DOHH2 (cell line): ENCODE data around the gene KATNBL1.

Experiments
- H3F3A ChIP-seq: fragments of 200-600 bp; sonication (generic), shearing (Covaris generic); 2 replicates; pipeline ENCODE4 v1.6.0; 2016; ENCODE audit warnings: antibody characterized with exemption, mild to moderate bottlenecking; ENCODE audit not compliant: control insufficient read depth, insufficient read depth
- H3K27ac ChIP-seq: fragments of 200-600 bp; sonication (generic); 2 replicates; pipeline ENCODE4 v1.5.1; 2014; ENCODE audit warnings: low read depth, mild to moderate bottlenecking, low read length, moderate library complexity
- H3K27me3 ChIP-seq: fragments of 200-600 bp; sonication (generic); 2 replicates; pipeline ENCODE4 v1.6.1; 2014; ENCODE audit warnings: mild to moderate bottlenecking, low read length, mixed read lengths; ENCODE audit not compliant: control insufficient read depth
- H3K36me3 ChIP-seq: fragments of 200-600 bp; sonication (generic); 2 replicates; pipeline ENCODE4 v1.6.1; 2014; ENCODE audit warnings: mild to moderate bottlenecking, low read length, moderate library complexity, mixed read lengths; ENCODE audit not compliant: control insufficient read depth
- H3K4me1 ChIP-seq: fragments of 200-600 bp; sonication (generic); 2 replicates; pipeline ENCODE4 v1.6.1; 2014; ENCODE audit warnings: mild to moderate bottlenecking, low read length, mixed read lengths; ENCODE audit not compliant: control insufficient read depth
- H3K4me2 ChIP-seq: fragments of 200-600 bp; sonication (generic); 2 replicates; pipeline ENCODE4 v1.6.0; 2014; ENCODE audit warnings: mild to moderate bottlenecking, low read length, moderate library complexity
- H3K4me3 ChIP-seq: fragments of 200-600 bp; sonication (generic); 2 replicates; pipeline ENCODE4 v1.5.1; 2014; ENCODE audit warnings: mild to moderate bottlenecking, low read length, mixed read lengths
- H3K79me2 ChIP-seq: fragments of 200-600 bp; sonication (generic); 2 replicates; pipeline ENCODE4 v1.6.1; 2014; ENCODE audit warnings: mild to moderate bottlenecking, low read length, mixed read lengths; ENCODE audit not compliant: control insufficient read depth
- H3K9me2 ChIP-seq: fragments of 200-600 bp; sonication (generic); replicated peaks from 2 replicates; pipeline ENCODE4 v1.6.1; 2014; ENCODE audit warnings: mild to moderate bottlenecking, low read length, mixed read lengths; ENCODE audit not compliant: control insufficient read depth
- H3K9me3 ChIP-seq: fragments of 200-600 bp; sonication (generic); 2 replicates; pipeline ENCODE4 v1.6.1; 2014; ENCODE audit warnings: antibody characterized with exemption, low read length, mixed read lengths; ENCODE audit not compliant: control insufficient read depth, insufficient read depth
- H4K20me1 ChIP-seq: fragments of 200-600 bp; sonication (generic); 2 replicates; pipeline ENCODE4 v1.6.0; 2014; ENCODE audit warnings: low read depth, mild to moderate bottlenecking, antibody characterized with exemption, low read length, moderate library complexity; ENCODE audit not compliant: control insufficient read depth, insufficient read depth
- EZH2phosphoT487 ChIP-seq: fragments of 200-600 bp; sonication (generic); IDR thresholded peaks from 2 replicates; pipeline ENCODE4 v1.6.1; 2017; ENCODE audit warnings: borderline replicate concordance, mild to moderate bottlenecking, antibody characterized with exemption, low read length, moderate library complexity, mixed read lengths
- TF ChIP-seq, protein P1 (sequence below): fragments of 200-600 bp; sonication (generic); IDR thresholded peaks from one replicate; pipeline ENCODE4 v1.5.1; 2014; ENCODE audit warnings: antibody characterized with exemption, mild to moderate bottlenecking, low read depth, low read length; ENCODE audit not compliant: poor library complexity, severe bottlenecking

The KATNBL1 gene

GRCh38 chr15:34111488-34111887, 98.4 kb downstream of the KATNBL1 start:
- H3K4me2 ChIP-seq = no peak overlapping the region
- H3K36me3 ChIP-seq = no peaks in the 10 kb centered on the region
- no peaks in the 10 kb centered on the region for H3K9me2 ChIP-seq
- H3K4me3 ChIP-seq = no peak overlapping the region
- H3K27me3 ChIP-seq = no peaks in the 10 kb centered on the region
- TF ChIP-seq EZH2phosphoT487 = no peak
- TF ChIP-seq, protein P1, sequence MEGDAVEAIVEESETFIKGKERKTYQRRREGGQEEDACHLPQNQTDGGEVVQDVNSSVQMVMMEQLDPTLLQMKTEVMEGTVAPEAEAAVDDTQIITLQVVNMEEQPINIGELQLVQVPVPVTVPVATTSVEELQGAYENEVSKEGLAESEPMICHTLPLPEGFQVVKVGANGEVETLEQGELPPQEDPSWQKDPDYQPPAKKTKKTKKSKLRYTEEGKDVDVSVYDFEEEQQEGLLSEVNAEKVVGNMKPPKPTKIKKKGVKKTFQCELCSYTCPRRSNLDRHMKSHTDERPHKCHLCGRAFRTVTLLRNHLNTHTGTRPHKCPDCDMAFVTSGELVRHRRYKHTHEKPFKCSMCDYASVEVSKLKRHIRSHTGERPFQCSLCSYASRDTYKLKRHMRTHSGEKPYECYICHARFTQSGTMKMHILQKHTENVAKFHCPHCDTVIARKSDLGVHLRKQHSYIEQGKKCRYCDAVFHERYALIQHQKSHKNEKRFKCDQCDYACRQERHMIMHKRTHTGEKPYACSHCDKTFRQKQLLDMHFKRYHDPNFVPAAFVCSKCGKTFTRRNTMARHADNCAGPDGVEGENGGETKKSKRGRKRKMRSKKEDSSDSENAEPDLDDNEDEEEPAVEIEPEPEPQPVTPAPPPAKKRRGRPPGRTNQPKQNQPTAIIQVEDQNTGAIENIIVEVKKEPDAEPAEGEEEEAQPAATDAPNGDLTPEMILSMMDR = no peak
- no peaks in the 10 kb centered on the region for H3K9me3 ChIP-seq
- peaks cover 6% of the 10 kb centered on the region for H3K4me1 ChIP-seq
- H3K27ac ChIP-seq = no peak overlapping the region
- no peaks in the 10 kb centered on the region for H3F3A ChIP-seq
- no peaks in the 10 kb centered on the region for H4K20me1 ChIP-seq
- H3K79me2 ChIP-seq = no peaks in the 10 kb centered on the region

- Histone ChIP-seq H3K9me2 (no peaks in the 10 kb centered on the region), H4K20me1 (no peaks in the 10 kb centered on the region), H3K9me3 (no peaks in the 10 kb centered on the region), H3K27me3 (no peaks in the 10 kb centered on the region), H3K27ac (no peak overlapping the region), H3K4me3 (no peak overlapping the region), H3K79me2 (no peaks in the 10 kb centered on the region), H3K4me2 (no peak overlapping the region), H3K36me3 (no peaks in the 10 kb centered on the region), H3F3A (no peaks in the 10 kb centered on the region), H3K4me1 (peaks cover 6% of the 10 kb centered on the region)
- TF ChIP-seq, protein P1 = peak; percentile 78
- no peak for TF ChIP-seq EZH2phosphoT487
These were observed 99.9 kb downstream of the KATNBL1 start for GRCh38 chr15:34109797-34110663.

DNA sequence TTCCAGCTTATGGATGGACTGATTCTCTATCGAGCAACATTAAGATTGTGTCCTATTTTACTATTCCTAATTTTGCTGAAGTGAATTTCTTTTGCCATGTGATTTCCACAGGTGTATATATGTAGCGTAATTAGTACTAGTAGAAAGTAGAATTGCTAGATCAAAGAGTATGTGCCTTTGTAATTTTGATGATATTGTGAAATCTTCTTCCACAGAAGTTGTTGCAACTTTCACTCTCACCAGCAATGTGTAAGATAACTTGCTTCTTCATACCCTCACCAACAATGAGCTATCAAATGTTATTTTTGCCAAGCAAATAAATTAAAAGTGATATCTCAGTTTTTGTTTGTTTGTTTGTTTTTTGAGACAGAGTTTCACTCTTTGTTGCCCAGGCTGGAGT, 102.6 kb downstream of the KATNBL1 start:
- no peak overlapping the region for H3K27ac ChIP-seq
- peaks cover 14% of the 10 kb centered on the region for H3K4me1 ChIP-seq
- H3K79me2 ChIP-seq = peaks cover 17% of the 10 kb centered on the region
- H3K4me2 ChIP-seq = no peak overlapping the region
- no peaks in the 10 kb centered on the region for H3K9me3 ChIP-seq
- no peak for TF ChIP-seq EZH2phosphoT487
- TF ChIP-seq, protein P1 = no peak
- no peaks in the 10 kb centered on the region for H4K20me1 ChIP-seq
- H3F3A ChIP-seq = no peaks in the 10 kb centered on the region
- H3K4me3 ChIP-seq = no peak overlapping the region
- no peaks in the 10 kb centered on the region for H3K9me2 ChIP-seq
- H3K36me3 ChIP-seq = peaks cover 10% of the 10 kb centered on the region
- H3K27me3 ChIP-seq = no peaks in the 10 kb centered on the region
